Stimulated activated CD4-positive, alpha-beta T cell treated with anti-CD3 and anti-CD28 coated beads, TNF-alpha, amount 100 ng/mL, for 24 hours (primary cell): Measurements from ENCODE around the gene IRF6.
"Not testable (repeated sequence)": the region's sequence is repeated elsewhere in the genome, so short reads cannot be mapped to it uniquely, and the experiment has no call there.

Experiments
- DNase-seq, 3 experiments: peaks; one replicate each; pipeline ENCODE4 v3.0.0-alpha.2; 2020; ENCODE audit warnings: low read depth in 3 of 3

The IRF6 gene

DNA sequence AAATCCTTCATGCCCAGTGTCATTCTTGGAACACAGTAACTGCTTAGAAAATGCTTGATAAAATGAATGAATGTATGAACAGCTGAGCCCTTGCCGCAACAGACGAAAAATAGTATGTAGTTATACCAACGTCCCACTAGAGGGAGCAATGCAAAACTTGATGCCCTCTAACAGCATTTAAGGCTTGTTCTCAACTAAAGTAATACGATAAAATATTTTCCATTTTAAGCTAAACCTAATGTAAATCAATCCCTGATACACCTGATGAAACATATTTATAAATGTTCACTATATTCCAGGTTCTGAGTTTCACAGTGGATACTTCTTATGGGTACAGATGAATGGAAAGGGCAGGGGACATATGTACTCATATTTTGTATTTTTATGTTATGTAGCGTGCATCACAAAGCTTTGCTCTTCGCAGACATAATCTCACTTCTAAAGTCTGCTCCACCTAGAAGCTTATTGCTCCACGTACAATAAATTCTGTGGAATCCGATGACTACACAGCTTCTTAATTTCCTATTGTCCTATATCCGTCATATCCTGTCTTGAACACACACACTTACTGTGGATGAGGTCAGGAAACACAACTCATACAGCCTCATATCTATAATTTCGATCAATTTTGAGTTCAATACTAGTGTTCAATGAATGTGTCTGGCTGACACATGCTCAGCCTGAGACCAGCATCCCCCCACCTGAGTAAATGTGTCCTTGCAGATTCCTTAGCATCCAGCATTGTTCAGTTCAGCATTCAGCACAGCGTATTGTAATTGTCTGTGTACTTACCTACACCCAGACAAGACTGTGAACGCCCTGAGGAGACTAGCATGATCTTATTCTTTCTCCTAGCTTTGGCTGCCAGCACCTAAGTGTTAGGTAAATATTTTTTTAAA lies 17.4 kb upstream of the IRF6 start:
- DNase-seq = peak in 1 of 3 experiments; percentile 13

DNA sequence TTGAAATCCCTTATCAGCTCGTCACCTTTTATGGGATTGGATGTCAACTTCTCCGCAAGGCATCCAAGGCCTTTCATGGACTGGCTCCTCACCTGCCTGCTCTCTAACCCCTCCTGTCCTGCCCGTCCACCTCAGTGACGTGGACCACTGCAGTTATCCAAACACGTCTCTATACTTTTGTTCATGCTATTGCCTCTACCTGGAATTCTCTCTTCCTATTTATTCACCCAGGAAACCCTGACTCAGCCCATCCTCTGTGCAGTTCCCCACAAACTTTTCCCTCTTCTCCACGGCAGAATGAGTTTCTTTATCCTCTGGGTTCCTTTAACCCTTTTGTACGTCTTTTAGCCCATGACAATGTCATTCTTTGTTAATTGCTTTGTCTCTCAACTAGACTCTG lies 16.8 kb upstream of the IRF6 start:
- no peak for DNase-seq

DNA sequence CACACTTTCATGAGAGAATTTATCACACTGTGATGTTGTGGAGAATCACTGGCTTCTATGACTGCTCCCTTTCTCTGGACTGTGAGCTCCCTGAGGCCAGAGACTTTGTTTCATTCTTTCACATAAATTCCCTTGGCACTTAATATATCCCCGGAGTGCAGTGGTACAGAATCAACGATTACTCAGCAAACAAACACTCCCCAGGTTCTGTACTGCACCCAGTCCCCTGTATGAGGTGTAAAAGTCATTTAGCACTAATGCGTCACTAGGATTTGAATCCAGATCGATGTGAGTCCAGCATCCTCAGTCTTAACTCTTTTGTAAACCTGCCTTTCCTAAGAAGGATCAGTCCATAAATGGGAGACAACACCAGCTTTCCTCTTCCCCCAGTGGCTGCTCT lies 15.0 kb upstream of the IRF6 start:
- DNase-seq = no peak

DNA sequence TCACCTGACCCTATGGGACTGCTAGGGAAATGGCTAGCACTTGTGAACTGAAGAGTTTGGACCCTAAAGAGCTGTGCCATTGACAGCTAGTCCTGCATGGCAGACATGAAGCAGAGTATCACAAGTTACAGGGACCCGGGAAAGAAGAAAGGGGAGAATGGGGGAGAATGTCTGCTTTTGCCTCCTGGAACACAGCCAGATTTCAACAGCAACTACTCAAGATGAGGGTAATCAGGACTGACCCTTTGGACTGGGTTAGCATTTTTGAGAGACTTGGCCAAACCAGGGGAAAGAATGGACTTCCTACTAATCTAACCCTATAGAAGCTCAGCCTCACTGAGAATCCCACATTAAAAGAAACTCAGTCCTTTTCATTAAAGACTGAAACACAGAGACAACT lies 13.1 kb upstream of the IRF6 start:
- no peak for DNase-seq

DNA sequence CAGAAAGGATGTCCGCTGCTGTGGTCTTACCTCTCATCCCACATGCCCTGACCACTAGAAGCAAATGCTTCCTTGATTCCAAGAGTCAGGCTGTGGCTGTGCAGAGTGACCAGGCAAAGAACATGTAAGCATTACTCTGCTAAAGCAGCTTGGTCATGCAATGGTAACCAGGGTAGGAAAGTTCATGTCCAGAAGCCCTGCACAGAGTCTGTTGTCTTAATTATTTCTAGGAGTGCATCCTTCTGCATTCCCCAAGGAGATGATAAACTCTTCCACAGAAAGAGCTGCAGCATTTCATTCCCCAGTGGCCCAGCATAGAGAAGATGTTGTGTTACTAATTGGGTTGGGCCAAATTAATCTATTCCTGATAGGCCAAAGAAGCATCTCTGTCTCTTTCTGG lies 11.7 kb upstream of the IRF6 start:
- no peak for DNase-seq

DNA sequence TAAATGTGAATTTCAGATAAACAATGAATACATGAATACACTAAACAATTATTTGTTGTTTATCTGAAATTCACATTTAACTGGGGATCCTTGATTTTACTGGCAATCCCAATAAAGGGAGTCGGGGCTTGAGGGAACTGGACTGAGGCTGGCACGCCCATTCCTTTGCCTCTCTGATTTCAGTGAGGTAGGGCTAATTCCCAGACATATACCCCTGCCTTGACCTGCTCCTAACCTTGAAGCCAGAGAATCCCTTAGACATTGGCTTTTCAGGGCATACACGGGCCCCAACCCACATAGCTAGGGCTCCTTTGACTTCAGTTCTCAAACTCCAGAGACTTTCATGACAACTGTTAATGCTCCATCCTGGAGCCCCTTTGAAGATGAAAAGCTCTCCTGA lies 11.0 kb upstream of the IRF6 start:
- no peak for DNase-seq

DNA sequence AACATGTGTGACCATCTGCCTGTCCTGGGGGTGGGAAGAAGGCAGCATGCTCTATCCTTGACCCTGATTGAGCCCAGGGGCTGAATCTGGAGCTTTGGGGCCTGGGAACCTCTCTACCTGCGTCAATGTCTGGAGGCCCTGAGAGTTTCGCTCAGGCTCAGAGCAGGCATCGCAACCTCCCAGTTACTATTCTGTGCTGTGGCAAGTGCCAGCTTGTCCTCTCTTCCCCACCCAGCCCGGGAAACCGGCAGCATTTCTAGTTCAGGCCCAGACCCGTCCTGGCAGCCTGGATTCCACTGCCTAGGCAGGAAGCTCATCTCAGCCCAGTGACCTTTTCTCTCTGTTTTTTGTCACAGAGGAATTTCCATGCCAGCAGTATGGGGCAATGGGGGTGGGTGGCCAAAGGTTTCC lies 10.0 kb upstream of the IRF6 start:
- no peak for DNase-seq

DNA sequence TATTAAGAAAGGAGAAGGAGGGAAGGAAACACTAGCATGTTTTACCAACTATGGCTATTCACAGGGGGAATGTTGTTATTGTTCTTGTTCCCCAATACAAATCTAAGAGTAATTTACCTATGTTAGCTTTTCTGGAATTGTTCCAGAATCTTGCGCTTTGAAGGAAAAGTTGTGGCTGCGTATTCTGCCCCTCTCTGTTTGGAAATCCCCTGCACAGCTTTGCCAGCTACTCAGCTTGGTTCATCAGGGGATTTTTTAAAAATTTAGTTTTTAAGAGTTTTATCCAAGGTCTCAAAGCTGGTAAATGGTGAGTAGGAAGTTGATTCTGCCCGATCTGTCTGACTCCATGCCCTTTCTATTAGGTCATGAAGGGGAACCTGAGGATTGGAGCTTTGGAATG lies 9.5 kb upstream of the IRF6 start:
- DNase-seq = no peak

DNA sequence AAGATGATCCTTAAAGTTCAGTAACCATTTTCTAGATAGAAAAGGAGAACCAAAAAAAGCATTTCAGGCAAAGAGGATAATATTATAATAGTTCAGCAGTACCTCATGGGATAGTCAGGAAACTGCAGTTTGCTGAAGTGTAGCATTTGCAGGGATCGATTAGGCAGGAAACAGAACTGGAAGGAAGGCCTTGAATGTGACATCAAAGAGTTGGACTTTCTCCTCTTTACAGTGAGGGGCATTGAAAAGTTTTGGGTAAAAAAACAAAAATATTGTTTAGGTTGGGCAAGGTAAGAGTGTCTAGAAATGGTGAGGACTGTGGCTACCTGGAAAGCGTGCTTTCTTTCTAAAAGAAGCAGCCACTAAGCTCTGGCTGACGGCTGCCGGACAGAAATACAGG lies 8.0 kb upstream of the IRF6 start:
- DNase-seq = no peak

DNA sequence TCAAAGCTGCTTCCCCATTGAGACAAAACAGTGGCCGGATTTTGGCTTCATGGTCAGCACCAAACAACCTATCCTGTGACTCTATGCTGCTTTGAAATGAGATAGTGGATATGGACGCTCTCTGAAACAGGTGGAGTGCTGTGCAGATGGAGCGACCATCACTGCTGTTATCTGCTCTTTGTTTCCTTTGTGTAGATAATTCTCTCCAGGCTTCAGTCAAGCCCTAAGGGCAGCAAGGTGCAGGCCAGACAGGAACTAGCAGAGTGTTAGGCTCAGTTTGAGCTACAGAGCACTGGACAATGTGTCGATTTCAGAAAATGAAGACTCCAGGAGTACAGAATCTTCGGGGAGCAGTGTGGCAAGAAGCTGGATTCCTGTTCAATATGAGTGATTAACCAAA lies 4.8 kb upstream of the IRF6 start:
- no peak for DNase-seq

DNA sequence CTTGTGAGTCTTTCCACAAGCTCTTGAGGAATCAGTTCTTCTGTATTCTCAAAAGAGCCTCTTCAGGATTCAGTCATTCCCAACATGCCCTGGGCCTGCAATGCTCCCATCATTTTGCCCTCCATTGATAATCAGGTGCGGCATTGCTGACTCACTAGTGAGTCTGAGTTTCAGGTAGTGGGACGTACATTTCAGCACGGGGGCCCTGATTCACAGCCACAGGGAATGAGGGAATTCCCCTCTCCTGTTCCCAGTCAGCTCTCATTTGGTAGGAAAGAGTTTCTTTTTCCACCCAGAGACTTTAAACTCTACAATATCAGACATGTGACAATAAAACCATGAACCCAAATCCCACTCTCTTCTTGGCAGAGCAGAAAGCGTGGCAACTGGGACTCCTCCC lies 3.7 kb upstream of the IRF6 start:
- DNase-seq = no peak

DNA sequence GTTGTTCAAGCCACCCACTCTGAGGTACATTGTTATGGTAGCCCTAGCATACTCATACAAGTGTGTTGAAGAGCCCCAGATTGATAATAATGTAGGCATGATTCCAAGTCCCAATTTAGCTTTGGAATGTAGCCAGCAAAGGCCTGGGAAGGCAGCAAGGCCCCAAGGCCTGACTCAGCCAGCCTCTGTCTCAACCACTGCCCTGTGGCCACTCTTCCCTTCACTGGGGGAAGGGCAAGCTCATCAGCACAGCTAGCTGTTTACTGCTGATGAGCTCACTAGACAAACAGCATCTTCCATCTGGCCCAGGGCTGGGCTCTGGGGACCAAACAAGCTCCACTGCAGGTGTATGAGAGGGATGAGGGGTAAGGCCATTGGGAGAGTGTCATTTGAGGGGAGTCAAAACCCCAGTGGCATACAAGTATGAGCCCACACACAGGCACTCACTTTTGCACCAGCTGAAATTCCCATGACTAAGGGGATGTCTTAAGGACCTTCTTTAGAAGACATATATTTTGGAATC lies 2.2 kb upstream of the IRF6 start:
- no peak for DNase-seq

DNA sequence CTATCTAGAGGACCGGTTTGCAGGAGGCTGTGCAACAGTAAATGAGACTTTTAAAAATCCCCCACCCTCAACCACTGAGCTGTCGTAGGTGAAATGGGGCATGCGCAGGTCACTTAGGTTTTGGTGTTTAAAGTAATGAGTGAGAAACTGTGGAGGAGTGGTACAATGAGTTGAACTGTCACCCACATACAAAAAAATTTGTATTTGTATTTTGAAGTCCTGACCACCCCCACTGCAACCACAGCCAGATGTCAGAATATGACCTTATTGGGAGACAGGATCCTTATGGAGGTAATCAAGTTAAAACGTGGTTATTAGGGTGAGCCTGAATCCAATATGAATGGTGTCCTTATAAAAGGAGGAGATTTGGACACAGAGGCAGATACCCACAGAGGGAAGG lies 1.6 kb upstream of the IRF6 start:
- DNase-seq = no peak

DNA sequence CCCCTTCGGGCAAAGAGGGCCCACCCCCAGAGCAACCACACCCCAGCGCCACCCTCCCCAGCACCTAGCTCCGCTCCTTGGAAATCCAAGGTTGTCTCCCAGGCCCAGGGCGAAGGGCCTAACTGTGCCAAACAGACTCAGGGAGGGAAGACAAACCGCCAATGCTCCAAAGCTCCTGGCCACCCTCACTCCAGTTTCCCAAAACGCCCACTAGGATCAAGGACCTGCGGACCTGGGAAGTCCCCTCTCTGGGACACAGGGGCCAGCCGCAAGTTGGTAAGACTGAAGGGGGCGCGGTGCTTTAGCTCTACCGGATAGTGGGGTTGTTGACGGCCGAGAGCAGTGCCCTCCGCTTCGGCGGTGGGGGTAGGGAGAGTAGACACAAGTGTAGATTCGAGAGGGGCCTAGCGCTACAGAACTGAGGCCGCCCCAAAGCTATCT lies 581 bp downstream of the IRF6 start:
- DNase-seq = no peak

DNA sequence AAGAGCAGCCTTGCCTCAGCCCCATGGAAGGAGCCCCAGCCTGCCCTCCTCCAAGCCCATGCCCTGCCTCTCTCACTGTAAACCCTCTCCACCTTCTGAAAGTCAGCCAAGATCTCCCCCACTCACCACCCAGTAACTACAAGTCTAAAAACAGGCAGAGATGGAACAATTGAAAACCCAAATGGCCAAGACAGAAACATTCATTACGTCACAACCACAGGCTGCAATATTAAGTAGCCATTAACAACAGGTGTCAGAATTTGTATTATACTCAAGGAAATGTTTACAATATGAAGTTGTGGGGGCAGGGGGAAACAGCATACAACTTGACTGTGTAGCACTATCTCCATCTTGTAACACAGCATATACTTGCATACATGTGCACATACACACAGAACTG lies 2.4 kb downstream of the IRF6 start:
- no peak for DNase-seq

DNA sequence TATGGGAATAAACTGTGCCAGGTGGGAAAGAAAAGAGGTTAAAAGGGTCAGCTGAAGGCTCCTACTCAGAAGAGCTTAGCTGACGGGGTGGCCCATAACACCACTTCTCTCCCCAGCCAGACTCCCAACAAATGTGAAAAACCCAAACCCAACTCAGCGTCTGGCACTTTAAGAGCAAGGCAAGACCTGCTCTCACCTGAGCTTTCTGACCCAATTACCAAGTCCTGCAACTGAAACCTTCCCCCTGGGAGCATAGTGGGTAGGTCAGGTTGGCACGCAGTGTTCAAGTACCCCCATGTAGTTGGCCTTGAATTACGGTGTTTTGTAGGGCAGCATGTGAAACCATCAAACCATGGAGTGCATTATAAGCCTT lies 3.2 kb downstream of the IRF6 start:
- no peak for DNase-seq

DNA sequence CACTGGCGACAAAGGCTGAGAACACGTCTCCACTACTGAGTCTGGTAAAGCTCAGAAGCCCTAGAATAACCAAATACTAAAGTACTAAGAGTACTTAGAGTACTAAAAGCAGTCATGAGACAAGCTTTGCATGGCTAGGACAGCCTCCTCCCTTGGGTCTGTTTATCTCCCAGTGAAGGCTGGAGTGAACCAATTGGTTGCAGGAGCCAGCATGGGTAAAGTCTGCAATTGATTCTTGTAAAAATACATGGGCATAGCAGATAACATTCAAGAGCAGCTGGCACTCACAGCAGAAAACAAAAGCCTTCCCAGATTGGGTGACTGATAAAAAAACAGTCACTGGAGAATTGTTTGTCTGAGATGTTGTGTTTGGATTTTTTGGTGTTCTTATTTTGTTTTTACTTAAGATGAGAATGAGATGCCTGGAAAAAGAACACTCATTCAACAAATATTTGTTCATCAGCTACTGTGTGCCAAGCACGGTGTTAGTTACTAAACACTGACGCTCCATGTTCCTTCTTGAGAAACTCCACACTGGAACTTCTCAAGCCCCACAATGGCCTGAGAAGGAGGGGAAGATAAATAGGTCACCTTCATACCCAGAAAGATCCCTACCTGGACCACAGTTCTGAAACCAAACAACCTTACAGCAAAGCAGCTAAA lies 3.7 kb downstream of the IRF6 start:
- no peak for DNase-seq

DNA sequence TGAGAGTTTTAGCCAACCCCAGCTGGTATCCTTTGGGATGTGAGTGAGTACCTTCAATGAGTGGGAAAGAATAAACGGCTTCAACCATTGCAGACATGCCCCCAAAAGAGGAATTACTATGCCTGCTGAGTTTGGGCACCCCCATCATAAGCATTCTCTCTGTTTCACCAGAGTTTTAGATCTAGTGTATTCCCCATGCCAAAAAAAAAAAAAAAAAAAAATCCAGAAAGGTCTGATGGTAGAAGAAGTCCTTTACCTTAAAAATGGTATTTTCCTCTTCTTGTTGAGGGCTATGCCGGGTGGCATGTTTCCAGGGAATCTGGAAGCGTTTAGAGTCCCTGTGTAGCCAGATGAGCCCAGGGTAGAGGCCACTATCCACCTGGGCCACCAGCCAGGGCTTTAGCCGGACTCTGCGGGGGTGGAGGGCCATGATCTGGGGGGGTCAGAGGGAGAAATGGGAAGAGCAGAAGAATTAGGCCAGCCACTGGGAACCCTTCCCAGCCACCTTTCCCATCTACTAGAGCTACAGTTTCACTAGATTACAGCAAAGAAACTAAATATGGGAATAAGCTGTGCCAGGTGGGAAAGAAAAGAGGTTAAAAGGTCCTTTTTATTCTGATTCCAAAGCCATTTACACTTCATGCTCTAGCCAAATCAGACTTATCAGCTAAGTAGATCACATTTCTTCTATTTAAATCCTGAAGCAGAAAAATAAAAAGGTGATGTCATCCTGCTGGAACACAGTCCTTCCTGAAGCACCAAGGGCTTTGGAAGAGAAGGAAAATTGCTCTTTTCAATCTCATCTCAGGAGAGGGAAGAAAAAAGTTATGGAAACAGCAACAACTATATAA lies 4.7 kb downstream of the IRF6 start:
- DNase-seq = no peak

DNA sequence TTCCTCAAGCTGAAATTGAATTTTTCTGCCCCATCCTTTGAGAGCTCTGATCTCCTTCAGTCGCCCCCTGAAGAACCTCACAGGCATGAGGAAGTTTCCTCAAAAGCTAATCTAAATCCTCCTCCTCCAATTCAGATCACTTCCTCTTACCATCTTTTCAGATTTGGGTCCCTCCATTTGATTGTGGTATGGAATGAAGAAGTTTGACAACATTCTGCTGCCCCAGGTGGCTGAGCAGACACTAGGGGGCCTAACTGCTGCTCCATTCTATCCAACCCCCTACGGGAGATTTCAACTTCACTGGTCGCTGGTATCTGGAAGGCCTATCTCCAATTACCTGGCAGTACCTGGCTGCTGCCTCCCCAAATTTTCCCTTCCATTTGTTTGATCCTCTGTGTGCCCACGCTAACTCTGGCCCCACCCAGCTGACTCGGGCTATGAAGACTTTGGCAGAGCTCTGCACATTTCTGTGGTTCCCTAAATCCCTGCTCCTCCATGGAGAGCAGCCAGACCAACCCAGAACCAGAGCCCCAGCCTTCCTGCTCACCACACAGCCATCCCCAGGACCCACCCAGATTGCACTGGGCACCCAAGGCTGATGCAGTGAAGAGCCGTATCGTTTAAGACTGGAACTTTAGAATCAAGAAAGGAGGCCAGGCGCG lies 7.8 kb downstream of the IRF6 start:
- no peak for DNase-seq

DNA sequence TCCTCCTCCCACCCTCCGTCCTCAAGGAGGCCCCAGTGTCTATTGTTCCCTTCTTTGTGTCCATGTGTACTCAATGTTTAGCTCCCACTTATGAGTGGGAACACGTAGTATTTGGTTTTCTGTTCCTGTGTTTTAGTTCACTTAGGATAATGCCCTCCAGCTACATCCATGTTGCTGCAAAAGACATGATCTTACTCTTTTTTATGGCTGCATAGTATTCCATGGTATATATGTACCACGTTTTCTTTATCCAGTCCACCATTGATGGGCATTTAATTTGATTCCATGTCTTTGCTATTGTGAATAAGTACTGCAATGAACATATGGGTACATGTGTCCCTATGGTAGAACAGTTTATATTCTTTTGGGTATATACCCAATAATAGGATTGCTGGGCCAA lies 12.2 kb downstream of the IRF6 start:
- not testable (repeated sequence) for DNase-seq

DNA sequence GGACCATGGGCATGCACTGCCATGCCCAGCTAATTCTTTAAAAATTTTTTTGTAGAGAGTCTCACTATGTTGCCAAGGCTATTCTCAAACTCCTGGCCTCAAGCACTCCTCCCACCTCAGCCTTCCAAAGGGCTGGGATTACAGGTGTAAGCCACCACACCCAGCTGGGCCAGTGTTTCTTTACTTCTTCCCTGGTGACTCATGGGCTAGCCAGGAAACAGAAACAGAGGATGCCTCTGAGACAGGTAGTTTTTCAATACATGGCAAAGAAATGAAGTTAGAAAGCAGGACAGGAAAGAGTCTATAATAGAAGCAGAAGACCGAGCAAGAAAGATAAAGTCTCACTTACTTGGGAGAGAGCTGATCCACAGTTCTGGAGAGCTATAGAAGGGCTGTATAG lies 14.0 kb downstream of the IRF6 start:
- DNase-seq = no peak
